ENCODE data around the gene ZNF333.

The ZNF333 gene

DNA sequence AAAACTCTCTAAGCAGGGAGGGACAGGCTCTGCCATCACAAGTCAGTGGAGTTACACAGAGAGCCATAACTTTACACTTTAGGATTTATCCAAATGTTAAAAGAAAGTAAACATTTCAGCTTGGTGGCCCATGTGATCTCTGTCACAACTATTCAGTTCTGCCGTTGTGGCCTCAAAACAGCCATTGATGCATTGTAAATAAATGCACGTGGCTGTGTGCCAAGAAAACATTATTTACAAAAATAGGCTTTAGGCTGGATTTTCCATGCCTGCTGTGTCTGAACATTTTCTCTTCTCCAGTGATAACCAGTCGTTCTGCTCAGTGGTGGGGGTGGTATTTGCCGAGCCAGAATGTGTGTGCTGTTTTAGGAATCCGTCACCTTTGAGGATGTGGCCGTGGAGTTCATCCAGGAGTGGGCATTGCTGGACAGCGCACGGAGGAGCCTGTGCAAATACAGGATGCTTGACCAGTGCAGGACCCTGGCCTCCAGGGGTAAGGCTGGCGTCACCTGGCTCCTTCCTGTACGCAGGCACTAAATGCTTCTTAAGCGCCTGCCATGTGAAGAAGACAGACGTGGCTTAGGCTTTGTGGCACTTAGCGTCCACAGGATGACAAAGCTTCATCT lies 4.9 kb downstream of the ZNF333 start:
- FAIRE-seq: no peak

DNA sequence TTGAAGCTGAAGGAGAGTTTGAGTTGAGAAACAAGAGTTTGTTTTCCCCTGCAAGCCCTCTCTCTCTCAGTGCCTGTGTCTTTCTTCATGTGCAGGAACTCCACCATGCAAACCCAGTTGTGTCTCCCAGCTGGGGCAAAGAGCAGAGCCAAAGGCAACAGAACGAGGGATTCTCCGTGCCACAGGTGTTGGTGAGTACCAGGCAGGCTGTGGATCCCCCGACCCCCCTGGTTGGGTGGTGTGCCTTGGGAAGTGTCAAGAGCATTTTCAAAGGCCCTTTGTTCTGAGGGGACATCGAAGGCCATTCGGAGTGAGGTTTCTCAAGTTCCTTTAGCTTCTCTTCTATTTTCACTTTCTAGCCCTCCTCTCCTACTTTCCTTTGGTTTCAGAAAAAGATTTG lies 5.6 kb downstream of the ZNF333 start:
- DNase-seq (ENCODE audit: extremely low spot score, insufficient read length, low read depth): no peak
- FAIRE-seq: no peak

More for the DNA sequence above, 4.9 kb downstream of the ZNF333 start:
- no peak for DNase-seq (ENCODE audit: extremely low spot score, insufficient read length, low read depth)

DNA sequence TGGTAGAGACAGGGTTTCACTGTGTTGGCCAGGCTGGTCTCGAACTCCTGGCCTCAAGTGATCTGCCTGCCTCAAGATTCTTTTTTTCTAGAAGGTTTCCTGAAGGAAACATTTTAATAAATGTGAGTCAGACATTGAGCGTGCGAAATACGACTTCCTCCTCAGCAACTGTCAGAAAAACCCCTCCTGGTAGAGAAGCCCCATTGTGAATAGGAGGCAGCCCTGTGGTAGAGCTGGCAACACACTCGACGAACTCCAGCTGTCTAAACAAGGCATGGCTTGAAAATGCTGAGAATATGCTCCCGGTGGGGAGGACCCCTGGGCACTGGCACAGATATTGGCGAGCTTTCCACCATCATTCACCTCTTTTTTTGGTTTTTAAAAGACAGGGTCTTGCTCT lies 9.8 kb downstream of the ZNF333 start:
- DNase-seq (ENCODE audit: extremely low spot score, insufficient read length, low read depth): no peak
- no peak for FAIRE-seq

DNA sequence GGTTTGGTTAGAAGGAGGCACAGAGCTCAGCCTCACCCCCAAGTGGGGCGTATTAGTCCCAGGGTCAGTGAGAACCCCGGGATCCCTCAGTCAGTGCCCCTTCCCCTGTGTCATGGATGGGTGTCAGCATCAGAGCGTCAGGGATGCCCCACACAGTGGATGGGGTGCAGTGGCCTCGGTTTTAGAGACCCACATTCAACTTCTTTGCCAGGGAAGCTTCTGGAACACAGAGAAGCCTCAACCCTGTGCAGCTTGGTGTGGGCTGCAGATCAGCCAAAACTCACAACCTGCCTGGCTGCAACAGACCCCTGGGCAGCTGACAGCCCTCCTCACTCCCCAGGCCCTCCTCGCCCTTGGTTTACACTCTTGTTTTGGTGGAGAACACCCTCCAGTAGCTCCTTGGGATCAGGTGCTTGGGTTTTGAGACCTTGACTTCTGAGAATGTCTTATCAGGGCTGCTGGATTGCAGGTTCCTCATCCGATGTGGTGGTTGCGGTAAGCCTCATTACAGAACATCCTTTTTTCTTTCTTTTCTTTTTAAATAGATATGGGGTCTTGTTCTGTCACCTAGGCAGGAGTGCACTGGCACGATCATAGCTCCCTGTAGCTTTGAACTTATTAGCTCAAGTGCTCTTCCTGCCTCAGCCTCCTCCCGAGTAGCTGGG lies 11.0 kb downstream of the ZNF333 start:
- FAIRE-seq (no peak), DNase-seq (ENCODE audit: extremely low spot score, insufficient read length, low read depth) (no peak)

DNA sequence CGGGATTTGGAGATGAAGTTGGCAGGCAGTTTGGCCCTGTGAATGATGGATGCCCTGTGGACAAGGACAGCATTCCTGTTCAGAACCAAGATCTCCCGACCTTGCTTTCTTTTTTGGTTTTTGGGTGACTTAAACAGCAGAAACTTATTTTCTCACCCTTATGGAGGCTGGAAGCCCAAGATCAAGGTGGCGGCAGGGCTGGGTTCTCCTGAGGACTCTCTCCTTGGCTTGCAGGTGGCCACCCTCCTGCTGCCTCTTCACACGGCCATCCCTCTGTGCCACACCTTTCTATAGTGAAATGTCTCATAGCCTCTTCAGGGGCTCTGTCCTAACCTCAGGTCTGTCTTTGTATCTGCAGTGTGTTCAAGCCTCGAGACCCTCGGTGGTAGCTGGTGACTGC lies 14.0 kb downstream of the ZNF333 start:
- FAIRE-seq (no peak), DNase-seq (ENCODE audit: extremely low spot score, insufficient read length, low read depth) (no peak)

DNA sequence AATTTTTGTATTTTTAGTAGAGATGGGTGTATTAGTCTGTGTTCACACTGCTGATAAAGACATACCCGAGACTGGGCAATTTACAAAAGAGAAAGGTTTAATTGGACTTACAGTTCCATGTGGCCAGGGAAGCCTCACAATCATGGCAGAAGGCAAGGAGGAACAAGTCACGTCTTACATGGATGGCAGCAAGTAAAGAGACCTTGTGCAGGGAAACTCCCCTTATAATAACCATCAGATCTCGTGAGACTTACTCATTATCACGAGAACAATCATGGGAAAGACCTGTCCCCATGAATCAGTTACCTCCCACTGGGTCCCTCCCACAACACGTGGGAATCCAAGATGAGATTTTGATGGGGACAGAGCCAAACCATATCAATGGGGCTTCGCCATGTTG lies 14.6 kb downstream of the ZNF333 start:
- no peak for DNase-seq (ENCODE audit: extremely low spot score, insufficient read length, low read depth)
- no peak for FAIRE-seq

DNA sequence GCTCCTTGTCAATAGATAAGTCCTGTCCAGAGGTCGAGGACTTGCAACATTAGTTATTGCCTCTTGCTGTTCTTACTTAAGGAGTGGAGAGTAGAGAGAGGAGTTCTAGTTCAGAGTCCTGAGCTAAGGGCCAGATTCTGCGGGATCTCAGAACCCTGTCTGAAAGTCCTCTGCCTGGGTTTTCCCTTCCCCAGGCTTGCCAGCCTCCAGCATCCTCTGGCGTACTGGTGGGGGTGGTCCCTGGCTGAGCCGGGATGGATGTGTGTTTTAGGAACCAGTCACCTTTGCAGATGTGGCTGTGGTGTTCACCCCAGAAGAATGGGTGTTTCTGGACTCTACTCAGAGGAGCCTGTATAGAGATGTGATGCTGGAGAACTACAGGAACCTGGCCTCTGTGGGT lies 26.0 kb downstream of the ZNF333 start:
- FAIRE-seq (no peak), DNase-seq (ENCODE audit: extremely low spot score, insufficient read length, low read depth) (no peak)

DNA sequence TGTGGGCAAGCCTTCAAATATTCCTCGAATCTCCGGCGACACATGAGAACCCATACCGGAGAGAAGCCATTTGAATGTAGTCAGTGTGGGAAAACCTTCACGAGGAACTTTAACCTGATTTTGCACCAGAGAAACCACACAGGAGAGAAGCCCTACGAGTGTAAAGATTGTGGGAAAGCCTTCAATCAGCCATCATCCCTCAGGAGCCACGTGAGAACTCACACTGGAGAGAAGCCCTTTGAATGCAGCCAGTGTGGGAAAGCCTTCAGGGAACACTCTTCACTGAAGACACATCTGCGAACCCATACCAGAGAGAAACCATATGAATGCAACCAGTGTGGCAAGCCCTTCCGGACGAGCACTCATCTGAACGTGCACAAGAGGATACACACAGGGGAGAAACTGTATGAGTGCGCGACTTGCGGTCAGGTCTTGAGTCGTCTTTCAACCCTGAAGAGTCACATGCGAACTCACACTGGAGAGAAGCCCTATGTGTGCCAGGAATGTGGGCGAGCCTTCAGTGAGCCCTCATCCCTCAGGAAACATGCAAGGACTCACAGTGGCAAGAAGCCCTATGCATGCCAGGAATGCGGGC lies 28.8 kb downstream of the ZNF333 start:
- FAIRE-seq (no peak), DNase-seq (ENCODE audit: extremely low spot score, insufficient read length, low read depth) (no peak)

DNA sequence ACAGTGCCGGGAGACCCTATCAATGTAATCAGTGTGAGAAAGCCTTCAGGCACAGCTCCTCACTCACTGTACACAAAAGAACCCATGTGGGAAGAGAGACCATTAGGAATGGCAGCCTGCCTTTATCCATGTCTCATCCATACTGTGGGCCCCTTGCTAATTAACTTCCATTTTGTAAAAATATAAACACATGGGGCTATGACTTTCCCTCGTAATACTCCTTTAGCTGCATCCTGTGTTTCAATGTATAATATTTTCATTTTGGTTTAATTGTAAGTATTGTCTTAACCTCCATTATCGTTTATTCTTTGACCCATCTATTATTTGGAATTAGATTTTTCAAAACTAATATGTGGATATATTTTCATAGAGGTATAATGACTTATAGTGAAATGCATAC lies 29.3 kb downstream of the ZNF333 start:
- FAIRE-seq: no peak
- DNase-seq (ENCODE audit: extremely low spot score, insufficient read length, low read depth): no peak

DNA sequence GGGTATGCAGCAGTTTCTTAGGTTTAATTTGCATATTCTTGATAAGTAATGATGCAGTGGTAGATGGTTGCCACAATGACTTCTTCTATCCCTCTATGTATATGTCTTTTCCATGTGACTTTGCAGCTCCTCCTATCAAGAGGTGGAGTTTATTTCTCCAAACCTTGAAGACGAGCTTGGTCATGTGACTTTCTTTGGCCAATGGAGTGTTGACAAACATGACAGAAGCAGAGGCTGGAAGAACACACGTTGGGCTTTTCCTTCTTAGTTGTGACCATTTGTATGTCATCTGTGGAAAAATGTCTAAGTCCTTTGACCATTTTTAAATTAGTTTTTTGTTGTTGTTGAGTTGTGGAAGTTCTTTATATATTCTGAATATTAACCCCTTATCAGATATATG lies 32.3 kb downstream of the ZNF333 start:
- FAIRE-seq (no peak), DNase-seq (ENCODE audit: extremely low spot score, insufficient read length, low read depth) (no peak)

DNA sequence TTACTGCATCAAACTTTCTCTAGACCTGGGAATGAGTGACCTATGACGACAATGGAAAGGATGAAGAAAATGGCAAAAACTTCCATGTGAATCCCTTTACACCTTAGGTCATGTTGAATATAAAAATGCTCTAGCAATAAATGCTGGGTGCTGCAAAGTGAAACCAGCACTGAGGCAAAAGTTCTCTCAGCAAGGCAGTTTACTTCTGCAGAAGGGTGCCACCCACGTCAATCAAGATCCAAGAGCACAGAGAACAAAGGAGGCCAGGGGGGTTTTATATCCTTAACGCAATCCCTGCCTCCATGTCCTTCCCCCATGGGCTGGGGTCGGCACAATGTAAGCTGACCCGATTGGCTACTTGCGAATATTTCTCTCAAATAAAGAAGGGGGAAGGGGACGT lies 38.7 kb downstream of the ZNF333 start:
- FAIRE-seq (no peak), DNase-seq (ENCODE audit: extremely low spot score, insufficient read length, low read depth) (no peak)

DNA sequence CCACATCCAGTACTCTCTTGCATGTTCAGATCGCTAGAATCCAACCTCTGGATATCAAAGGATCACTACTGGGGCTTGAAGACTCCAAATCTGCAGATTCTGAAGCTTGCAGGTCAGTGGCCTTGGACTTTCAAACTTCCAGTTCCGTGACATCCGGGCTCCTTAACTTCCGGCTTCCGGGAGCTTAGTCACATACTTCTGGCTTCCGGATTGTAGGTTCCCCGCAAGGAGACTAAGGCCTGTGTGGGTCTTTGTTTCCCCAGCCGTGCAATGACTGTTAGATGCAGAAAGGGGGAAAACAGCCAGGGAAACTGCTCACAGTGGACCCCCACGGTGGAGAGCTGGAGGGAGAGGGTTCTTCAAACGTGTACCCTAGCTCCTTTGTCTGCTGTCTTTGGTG lies 41.4 kb downstream of the ZNF333 start:
- DNase-seq (ENCODE audit: extremely low spot score, insufficient read length, low read depth) (no peak), FAIRE-seq (no peak)

DNA sequence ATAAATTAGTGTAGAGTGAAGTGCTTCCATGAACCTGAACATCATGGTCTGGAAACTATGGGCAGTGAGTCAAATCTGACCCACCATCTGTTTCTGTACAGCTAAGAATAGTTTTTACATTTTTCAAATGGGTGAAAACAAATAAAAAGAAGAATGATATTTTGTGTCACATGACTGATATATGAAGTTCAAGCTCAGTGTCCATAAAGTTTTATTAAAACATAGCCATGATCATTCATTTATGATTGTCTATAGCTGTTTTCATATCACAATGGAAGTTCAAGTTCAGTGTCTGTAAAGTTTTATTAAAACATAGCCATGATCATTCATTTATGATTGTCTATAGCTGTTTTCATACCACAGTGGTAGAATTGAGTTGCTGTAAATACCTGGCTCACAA lies 42.7 kb downstream of the ZNF333 start:
- no peak for FAIRE-seq
- no peak for DNase-seq (ENCODE audit: extremely low spot score, insufficient read length, low read depth)

DNA sequence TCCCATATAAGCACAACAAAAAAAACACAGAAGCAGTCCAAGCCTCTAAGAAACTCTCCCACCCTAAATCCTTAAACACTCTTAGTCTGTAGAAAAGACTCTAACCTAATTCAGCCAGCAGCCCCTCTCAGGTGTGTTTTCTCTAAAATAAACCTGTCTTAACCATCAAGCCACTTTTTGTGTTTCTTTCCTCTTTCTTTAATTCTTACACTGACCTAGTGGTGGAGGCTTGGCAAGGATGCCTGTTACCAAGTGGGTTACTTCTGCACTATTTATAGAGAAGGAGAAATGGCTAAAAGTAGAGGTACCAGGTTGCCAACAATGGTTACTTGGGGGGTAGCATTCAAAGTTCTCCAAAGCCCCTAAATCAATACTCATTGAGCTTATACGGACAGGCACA lies 43.7 kb downstream of the ZNF333 start:
- FAIRE-seq (no peak), DNase-seq (ENCODE audit: extremely low spot score, insufficient read length, low read depth) (no peak)

DNA sequence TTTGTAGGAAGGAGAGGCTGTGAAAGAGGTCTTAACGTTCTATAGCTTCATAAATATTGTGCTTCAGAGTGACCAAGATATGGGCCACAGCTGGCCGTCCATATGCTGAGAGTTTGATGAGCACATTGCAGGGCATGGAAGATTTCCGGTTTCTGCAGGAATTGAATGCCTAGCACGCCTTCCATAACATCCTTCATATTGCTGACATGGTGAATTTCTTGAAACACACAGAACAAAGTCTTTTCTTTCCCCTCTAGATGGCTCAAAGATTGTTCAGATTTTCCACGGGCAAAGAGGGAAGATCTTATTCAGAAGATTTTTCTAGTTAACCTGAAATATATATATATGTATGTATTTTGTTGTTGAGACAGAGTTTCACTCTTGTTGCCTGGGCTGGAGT lies 46.1 kb downstream of the ZNF333 start:
- FAIRE-seq: no peak
- no peak for DNase-seq (ENCODE audit: extremely low spot score, insufficient read length, low read depth)

DNA sequence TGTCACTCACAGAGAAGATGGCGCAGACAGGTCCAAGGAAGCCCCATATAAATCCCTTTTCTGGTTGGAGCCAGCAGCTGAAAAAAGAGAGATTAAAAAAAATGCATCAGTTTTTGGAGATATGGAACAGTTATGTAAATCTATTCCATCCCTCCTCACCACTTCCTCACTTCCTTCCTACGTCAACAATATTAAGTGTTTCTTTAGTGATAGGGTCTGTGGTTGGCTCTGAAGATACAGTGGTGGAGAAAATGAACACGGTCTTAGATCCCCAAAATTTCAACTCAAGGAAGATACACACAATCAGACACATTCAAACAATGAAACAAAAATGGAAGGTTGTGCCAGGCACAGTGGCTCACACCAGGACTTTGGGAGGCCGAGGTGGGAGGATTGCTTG lies 57.0 kb downstream of the ZNF333 start:
- DNase-seq (ENCODE audit: extremely low spot score, insufficient read length, low read depth): no peak
- FAIRE-seq: no peak

DNA sequence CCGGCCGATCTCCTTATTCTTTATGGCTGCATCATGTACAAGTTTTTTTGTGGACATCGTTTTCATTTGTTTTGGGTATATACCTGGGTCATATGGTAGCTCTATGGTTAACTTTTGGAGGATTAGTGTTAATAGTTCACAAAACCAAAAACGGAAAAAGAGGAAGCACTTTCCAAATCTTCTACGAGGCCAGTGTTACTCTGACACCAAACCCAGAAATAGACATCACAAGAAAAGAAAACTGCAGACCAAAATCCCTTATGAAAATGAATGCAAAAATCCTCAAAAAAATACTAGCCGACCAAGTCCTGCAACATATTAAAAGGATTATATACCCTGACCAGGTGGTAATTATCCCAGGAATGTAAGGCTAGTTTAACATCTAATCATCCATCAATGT lies 58.8 kb downstream of the ZNF333 start:
- DNase-seq (ENCODE audit: extremely low spot score, insufficient read length, low read depth): no peak
- FAIRE-seq: no peak

DNA sequence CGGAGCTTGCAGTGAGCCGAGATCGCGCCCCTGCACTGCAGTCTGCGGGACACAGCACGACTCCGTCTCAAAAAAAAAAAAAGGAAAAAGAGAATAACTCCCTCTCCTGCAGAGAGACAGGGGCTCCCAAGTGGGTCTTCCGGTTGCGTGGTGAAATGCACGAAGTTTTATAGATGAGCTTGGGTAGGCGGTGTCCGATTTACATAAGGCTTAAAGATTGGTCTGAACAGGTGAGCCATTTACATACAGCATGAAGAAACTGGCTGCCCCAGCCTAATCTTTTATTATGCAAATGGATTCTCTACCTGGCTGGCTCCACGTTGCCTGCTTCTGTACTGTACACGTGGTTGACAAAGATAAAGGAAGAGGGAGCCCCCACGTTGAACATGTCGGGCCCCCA lies 69.0 kb downstream of the ZNF333 start:
- FAIRE-seq (no peak), DNase-seq (ENCODE audit: extremely low spot score, insufficient read length, low read depth) (no peak)

DNA sequence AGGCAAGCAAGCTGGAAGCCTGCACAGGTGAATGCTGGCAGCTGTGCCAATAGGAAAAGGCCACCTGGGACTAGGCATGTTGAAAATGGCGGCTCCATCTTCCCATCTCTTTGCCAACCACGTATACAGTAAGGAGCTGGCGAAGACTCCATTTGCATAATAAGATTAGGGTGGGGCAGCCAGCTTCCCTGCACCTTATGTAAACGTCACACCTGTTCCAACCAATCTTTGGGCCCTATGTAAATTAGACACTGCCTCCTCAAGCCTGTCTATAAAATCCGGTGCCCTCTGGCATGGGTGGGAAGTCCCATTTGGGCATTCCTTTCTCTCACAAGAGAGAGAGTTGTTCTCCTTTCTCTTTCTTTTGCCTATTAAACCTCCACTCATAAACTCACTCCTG lies 71.8 kb downstream of the ZNF333 start:
- FAIRE-seq: no peak
- DNase-seq (ENCODE audit: extremely low spot score, insufficient read length, low read depth): no peak

DNA sequence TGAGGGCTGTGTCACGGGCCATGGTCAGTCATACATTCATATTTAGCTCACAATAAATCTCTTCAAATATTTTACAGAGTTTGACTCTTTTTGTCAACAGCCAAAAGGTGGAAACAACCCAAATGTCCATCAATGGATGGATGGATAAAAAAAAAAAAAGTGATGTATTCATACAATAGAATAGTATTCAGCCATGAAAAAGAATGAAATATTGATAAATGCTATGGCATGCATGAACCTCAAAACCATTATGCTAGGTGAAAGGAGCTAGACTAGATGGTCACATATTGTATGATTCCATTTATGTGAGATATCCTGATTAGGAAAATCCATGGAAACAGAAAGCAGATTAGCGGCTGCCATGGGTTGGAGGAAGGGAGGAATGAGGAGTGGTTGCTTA lies 72.3 kb downstream of the ZNF333 start:
- FAIRE-seq (no peak), DNase-seq (ENCODE audit: extremely low spot score, insufficient read length, low read depth) (no peak)

DNA sequence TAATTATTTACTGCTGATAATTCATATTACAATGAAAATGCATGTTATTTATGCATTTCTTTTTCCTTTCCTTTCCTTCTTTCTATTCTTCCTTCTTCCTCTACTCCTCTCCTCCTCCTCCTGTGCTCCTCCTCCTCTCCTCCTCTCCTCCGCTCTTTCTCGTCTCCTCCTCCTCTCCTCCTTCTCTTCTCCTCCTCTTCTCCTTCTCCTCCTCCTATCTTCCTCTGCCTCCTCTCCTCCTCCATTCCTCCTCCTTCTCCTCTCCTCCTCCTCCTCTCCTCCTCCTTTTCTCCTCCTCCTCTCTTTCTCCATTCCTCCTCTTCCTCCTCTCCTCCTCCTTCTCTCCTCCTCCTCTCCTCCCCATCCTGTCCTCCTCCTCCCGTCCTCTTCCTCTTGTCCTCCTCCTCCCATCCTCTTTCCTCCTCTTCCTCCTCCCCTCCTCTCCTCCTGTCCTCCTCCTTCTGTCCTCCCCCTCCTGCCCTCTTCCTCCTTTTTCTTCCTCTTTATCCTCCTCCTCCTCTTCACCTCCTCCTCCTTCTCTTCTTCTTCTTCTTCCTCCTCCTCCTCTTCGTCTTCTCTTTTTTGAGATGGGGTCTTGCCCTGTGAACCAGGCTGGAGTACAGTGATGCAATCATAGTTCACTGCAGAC lies 73.8 kb downstream of the ZNF333 start:
- DNase-seq (ENCODE audit: extremely low spot score, insufficient read length, low read depth) (no peak), FAIRE-seq (no peak)
